Measurements from ENCODE around the gene PFDN4. TPM values are rescaled to one million over a fixed set of nuclear protein-coding genes. Genes with fewer than 3 reads are reported as not detected.

Gene PFDN4
- total and polyA plus RNA-seq, 3 experiments from 2014 or later: 37.1 to 42.5 (median 41.3) TPM

- no peaks in the 10 kb centered on the region for H3K27me3 ChIP-seq (ENCODE audit: insufficient read depth, low read length, poor library complexity, severe bottlenecking)
- H3K4me3 Mint-ChIP-seq: no peak overlapping the region
- peaks cover 9 to 32% of the 10 kb centered on the region in 2 donors for H3K27me3 Mint-ChIP-seq
- no peaks in the 10 kb centered on the region for H3K9me3 ChIP-seq (ENCODE audit: low read length)
- H3K9me3 Mint-ChIP-seq: no peaks in the 10 kb centered on the region
- no peak overlapping the region for H3K27ac ChIP-seq (ENCODE audit: low read depth, low read length)
- ChIA-PET POLR2A (no interaction called here), CTCF (no interaction called here)
- no peak for DNase-seq
- no peak overlapping the region for H3K4me3 ChIP-seq (ENCODE audit: low read length)
- H3K4me1 Mint-ChIP-seq: no peaks in the 10 kb centered on the region
- no peaks in the 10 kb centered on the region for H3K36me3 Mint-ChIP-seq
- H3K27ac Mint-ChIP-seq: no peak overlapping the region
- H3K36me3 ChIP-seq (ENCODE audit: insufficient read depth, low read length): no peaks in the 10 kb centered on the region
- H3K4me1 ChIP-seq (ENCODE audit: insufficient read depth, low read length): no peaks in the 10 kb centered on the region
Observed at GRCh38 chr20:54193817-54194216, 14.1 kb upstream of the PFDN4 start.

- Histone ChIP-seq H3K27me3 (ENCODE audit: insufficient read depth, low read length, poor library complexity, severe bottlenecking) (no peaks in the 10 kb centered on the region), H3K36me3 (ENCODE audit: insufficient read depth, low read length) (no peaks in the 10 kb centered on the region), H3K9me3 (ENCODE audit: low read length) (no peaks in the 10 kb centered on the region), H3K4me3 (ENCODE audit: low read length) (no peak overlapping the region), H3K27ac (ENCODE audit: low read depth, low read length) (no peak overlapping the region), H3K4me1 (ENCODE audit: insufficient read depth, low read length) (no peaks in the 10 kb centered on the region)
- Mint-ChIP-seq H3K9me3 (no peaks in the 10 kb centered on the region), H3K4me1 (no peaks in the 10 kb centered on the region), H3K27ac (no peak overlapping the region), H3K4me3 (no peak overlapping the region), H3K36me3 (no peaks in the 10 kb centered on the region), H3K27me3 (peaks cover 9 to 24% of the 10 kb centered on the region in 2 donors)
- CTCF ChIA-PET: no interaction called here
- no peak for DNase-seq
- POLR2A ChIA-PET: no interaction called here
Observed at GRCh38 chr20:54194724-54195438, 13.0 kb upstream of the PFDN4 start.

- no peak for DNase-seq
- Mint-ChIP-seq H3K27me3 (peaks cover 9 to 24% of the 10 kb centered on the region in 2 donors), H3K9me3 (no peaks in the 10 kb centered on the region), H3K4me1 (no peaks in the 10 kb centered on the region), H3K36me3 (no peaks in the 10 kb centered on the region), H3K27ac (no peak overlapping the region), H3K4me3 (no peak overlapping the region)
- H3K27ac ChIP-seq (ENCODE audit: low read depth, low read length): no peak overlapping the region
- no peaks in the 10 kb centered on the region for H3K36me3 ChIP-seq (ENCODE audit: insufficient read depth, low read length)
- CTCF ChIA-PET: no interaction called here
- POLR2A ChIA-PET: no interaction called here
- no peaks in the 10 kb centered on the region for H3K9me3 ChIP-seq (ENCODE audit: low read length)
- H3K4me3 ChIP-seq (ENCODE audit: low read length): no peak overlapping the region
- H3K27me3 ChIP-seq (ENCODE audit: insufficient read depth, low read length, poor library complexity, severe bottlenecking): peaks cover 4% of the 10 kb centered on the region
- no peaks in the 10 kb centered on the region for H3K4me1 ChIP-seq (ENCODE audit: insufficient read depth, low read length)
Observed at GRCh38 chr20:54195483-54196472, 12.1 kb upstream of the PFDN4 start.

- no peak for DNase-seq
- no peaks in the 10 kb centered on the region for H3K36me3 Mint-ChIP-seq
- peaks cover 4% of the 10 kb centered on the region for H3K27me3 ChIP-seq (ENCODE audit: insufficient read depth, low read length, poor library complexity, severe bottlenecking)
- peaks cover 3 to 12% of the 10 kb centered on the region in 2 donors for H3K27me3 Mint-ChIP-seq
- H3K36me3 ChIP-seq (ENCODE audit: insufficient read depth, low read length): no peaks in the 10 kb centered on the region
- ChIA-PET CTCF (no interaction called here), POLR2A (no interaction called here)
- H3K9me3 ChIP-seq (ENCODE audit: low read length): no peaks in the 10 kb centered on the region
- H3K4me3 Mint-ChIP-seq: no peak overlapping the region
- H3K4me1 Mint-ChIP-seq: no peaks in the 10 kb centered on the region
- no peak overlapping the region for H3K27ac ChIP-seq (ENCODE audit: low read depth, low read length)
- no peaks in the 10 kb centered on the region for H3K9me3 Mint-ChIP-seq
- H3K4me3 ChIP-seq (ENCODE audit: low read length): no peak overlapping the region
- no peak overlapping the region for H3K27ac Mint-ChIP-seq
- no peaks in the 10 kb centered on the region for H3K4me1 ChIP-seq (ENCODE audit: insufficient read depth, low read length)
Observed at GRCh38 chr20:54197621-54198604, 10.0 kb upstream of the PFDN4 start.

GRCh38 chr20:54199283-54199682 lies 8.6 kb upstream of the PFDN4 start:
- Histone ChIP-seq H3K4me1 (ENCODE audit: insufficient read depth, low read length) (no peaks in the 10 kb centered on the region), H3K27ac (ENCODE audit: low read depth, low read length) (no peak overlapping the region), H3K27me3 (ENCODE audit: insufficient read depth, low read length, poor library complexity, severe bottlenecking) (peaks cover 4% of the 10 kb centered on the region), H3K4me3 (ENCODE audit: low read length) (no peak overlapping the region), H3K36me3 (ENCODE audit: insufficient read depth, low read length) (no peaks in the 10 kb centered on the region), H3K9me3 (ENCODE audit: low read length) (no peaks in the 10 kb centered on the region)
- Mint-ChIP-seq H3K4me1 (no peaks in the 10 kb centered on the region), H3K27me3 (peaks cover 3 to 6% of the 10 kb centered on the region in 2 donors), H3K36me3 (no peaks in the 10 kb centered on the region), H3K9me3 (no peaks in the 10 kb centered on the region), H3K27ac (peak overlapping the region in 1 of 8 donors; percentile 52), H3K4me3 (no peak overlapping the region)
- DNase-seq: peak in 1 of 5 donors; percentile 2
- ChIA-PET POLR2A (no interaction called here), CTCF (interaction anchor here (0.7 to 2.5 kb wide), 13 partner anchors 10 to 983 kb away, joined by 3 to 25 read pairs (median 5); partner anchors contain the start of gene PFDN4)

- no peaks in the 10 kb centered on the region for H3K4me1 ChIP-seq (ENCODE audit: insufficient read depth, low read length)
- H3K27ac ChIP-seq (ENCODE audit: low read depth, low read length): no peak overlapping the region
- POLR2A ChIA-PET: no interaction called here
- H3K27ac Mint-ChIP-seq: no peak overlapping the region
- H3K36me3 Mint-ChIP-seq: no peaks in the 10 kb centered on the region
- H3K4me3 ChIP-seq (ENCODE audit: low read length): no peak overlapping the region
- DNase-seq: peak; percentile 47 to 75 (median 54)
- peaks cover 3 to 6% of the 10 kb centered on the region in 2 donors for H3K27me3 Mint-ChIP-seq
- CTCF ChIA-PET: interaction anchor here (1.0 to 2.5 kb wide), 16 partner anchors 10 to 1888 kb away, joined by 3 to 25 read pairs (median 5); partner anchors contain the start of gene PFDN4
- H3K36me3 ChIP-seq (ENCODE audit: insufficient read depth, low read length): no peaks in the 10 kb centered on the region
- no peaks in the 10 kb centered on the region for H3K9me3 ChIP-seq (ENCODE audit: low read length)
- H3K27me3 ChIP-seq (ENCODE audit: insufficient read depth, low read length, poor library complexity, severe bottlenecking): peaks cover 4% of the 10 kb centered on the region
- no peaks in the 10 kb centered on the region for H3K9me3 Mint-ChIP-seq
- no peaks in the 10 kb centered on the region for H3K4me1 Mint-ChIP-seq
- H3K4me3 Mint-ChIP-seq: no peak overlapping the region
Observed at GRCh38 chr20:54199721-54200176, 8.1 kb upstream of the PFDN4 start.

GRCh38 chr20:54200487-54201267 lies 7.2 kb upstream of the PFDN4 start:
- Mint-ChIP-seq H3K4me1 (no peaks in the 10 kb centered on the region), H3K4me3 (no peak overlapping the region), H3K36me3 (no peaks in the 10 kb centered on the region), H3K27me3 (peaks cover 4 to 10% of the 10 kb centered on the region in 2 donors), H3K27ac (no peak overlapping the region), H3K9me3 (no peaks in the 10 kb centered on the region)
- H3K4me3 ChIP-seq (ENCODE audit: low read length): no peak overlapping the region
- CTCF ChIA-PET: interaction anchor here (1.0 to 2.5 kb wide), 15 partner anchors 9 to 1889 kb away, joined by 3 to 25 read pairs (median 5); partner anchors contain the start of gene PFDN4
- no peaks in the 10 kb centered on the region for H3K9me3 ChIP-seq (ENCODE audit: low read length)
- no peaks in the 10 kb centered on the region for H3K36me3 ChIP-seq (ENCODE audit: insufficient read depth, low read length)
- no peak overlapping the region for H3K27ac ChIP-seq (ENCODE audit: low read depth, low read length)
- POLR2A ChIA-PET: no interaction called here
- H3K4me1 ChIP-seq (ENCODE audit: insufficient read depth, low read length): no peaks in the 10 kb centered on the region
- peaks cover 4% of the 10 kb centered on the region for H3K27me3 ChIP-seq (ENCODE audit: insufficient read depth, low read length, poor library complexity, severe bottlenecking)
- no peak for DNase-seq

All from CD8-positive, alpha-beta memory T cell (primary cell).